Measurements from ENCODE around the gene TNFAIP1.
A peak's percentile ranks its signal among the peaks of the same experiment; 100 is the strongest.

The TNFAIP1 gene

DNA sequence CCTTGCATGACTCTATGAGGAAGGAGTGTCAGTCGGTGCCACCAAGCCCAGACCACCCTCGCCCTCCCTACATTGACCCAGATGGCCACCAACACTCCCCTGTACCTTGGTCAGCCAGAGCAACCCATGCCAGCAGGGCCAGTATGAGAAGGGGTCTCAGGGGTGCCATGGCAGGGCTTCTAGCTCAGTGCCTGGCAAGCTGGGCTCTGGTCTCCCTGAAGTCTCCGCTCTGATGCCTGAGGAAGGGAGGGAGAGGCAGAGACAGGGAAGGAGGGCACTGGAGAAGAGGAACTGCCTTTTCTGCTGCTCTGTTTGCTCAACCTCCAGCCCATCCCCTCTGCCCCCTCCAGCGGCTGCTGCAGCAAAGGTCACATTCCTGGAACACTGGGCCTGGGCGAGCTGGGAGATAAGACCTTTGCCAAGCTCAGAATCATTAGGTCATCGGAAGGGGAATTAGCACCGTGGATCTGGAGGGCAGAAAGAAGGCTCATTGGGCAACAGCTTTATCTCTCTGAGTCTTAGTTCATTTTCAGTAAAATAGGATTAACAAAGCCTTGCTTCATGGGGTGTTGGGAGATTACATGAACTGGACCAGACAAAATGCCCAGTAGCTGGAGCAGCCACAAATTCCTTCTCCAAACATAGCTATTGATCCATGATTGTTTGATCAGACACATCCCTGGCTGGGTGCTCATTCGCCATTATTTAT is 34.6 kb downstream of the TNFAIP1 start, which contains the start of gene VTN:
Gene VTN, minus strand, starts transcription at position 273 of the 709 bp plus-strand sequence. Its CDS starts 104 bp downstream, at position 169.
- H3K27me3 ChIP-seq (ENCODE audit: low read depth, low read length), result no peaks in the 10 kb centered on the region
- peaks cover 16% of the 10 kb centered on the region for H3K4me1 ChIP-seq (ENCODE audit: low read length)
- peak within 1 kb of the TSS; percentile 97 for H3K4me3 ChIP-seq (ENCODE audit: low read length)
- TF ChIP-seq EZH2phosphoT487 (IDR thresholded peaks at IDR 0.05; ENCODE audit: low read depth), result no peak
- TF ChIP-seq, protein P1, sequence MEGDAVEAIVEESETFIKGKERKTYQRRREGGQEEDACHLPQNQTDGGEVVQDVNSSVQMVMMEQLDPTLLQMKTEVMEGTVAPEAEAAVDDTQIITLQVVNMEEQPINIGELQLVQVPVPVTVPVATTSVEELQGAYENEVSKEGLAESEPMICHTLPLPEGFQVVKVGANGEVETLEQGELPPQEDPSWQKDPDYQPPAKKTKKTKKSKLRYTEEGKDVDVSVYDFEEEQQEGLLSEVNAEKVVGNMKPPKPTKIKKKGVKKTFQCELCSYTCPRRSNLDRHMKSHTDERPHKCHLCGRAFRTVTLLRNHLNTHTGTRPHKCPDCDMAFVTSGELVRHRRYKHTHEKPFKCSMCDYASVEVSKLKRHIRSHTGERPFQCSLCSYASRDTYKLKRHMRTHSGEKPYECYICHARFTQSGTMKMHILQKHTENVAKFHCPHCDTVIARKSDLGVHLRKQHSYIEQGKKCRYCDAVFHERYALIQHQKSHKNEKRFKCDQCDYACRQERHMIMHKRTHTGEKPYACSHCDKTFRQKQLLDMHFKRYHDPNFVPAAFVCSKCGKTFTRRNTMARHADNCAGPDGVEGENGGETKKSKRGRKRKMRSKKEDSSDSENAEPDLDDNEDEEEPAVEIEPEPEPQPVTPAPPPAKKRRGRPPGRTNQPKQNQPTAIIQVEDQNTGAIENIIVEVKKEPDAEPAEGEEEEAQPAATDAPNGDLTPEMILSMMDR (IDR thresholded peaks at IDR 0.05; ENCODE audit: low read depth, low read length), result no peak
- H3K79me2 ChIP-seq (ENCODE audit: low read length), result peaks cover 31% of the 10 kb centered on the region
- peaks cover 12% of the 10 kb centered on the region; the same call in 1 of the 2 replicates for H4K20me1 ChIP-seq (ENCODE audit: insufficient read depth, low read length)
- H3K4me2 ChIP-seq (ENCODE audit: low read length), result peak within 1 kb of the TSS; percentile 72
- peak within 1 kb of the TSS; percentile 51 for H3K9ac ChIP-seq (ENCODE audit: low read length)
- H3K36me3 ChIP-seq (replicated peaks; ENCODE audit: low read depth, low read length), result no peaks in the 10 kb centered on the region
- H3K9me3 ChIP-seq (ENCODE audit: insufficient read depth, low read length), result no peaks in the 10 kb centered on the region
- H2AFZ ChIP-seq (ENCODE audit: low read depth, low read length), result peak within 1 kb of the TSS; percentile 48; the same call in 1 of the 2 replicates
- peak within 1 kb of the TSS; percentile 36 for H3K27ac ChIP-seq (ENCODE audit: low read length)

DNA sequence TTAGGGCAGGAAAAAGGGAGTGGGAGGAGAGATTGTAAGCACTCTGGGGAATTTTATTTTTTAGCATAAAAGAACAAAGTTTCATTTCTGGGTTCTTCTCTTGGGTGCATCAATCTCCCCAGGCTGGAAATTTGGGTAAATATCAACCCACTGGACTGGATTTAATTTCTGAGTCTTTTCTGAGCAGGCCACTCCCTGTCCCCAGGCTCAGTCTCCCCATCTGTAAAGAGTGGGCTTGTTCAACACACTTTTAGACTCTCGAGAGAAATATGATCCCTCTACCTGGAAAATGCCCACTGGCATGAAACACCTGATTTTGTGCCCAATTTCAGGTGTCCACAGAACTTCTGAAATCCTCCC is 35.2 kb downstream of the TNFAIP1 start:
- Histone ChIP-seq H3K4me1 (ENCODE audit: low read length) (peaks cover 16% of the 10 kb centered on the region), H4K20me1 (ENCODE audit: insufficient read depth, low read length) (peaks cover 12% of the 10 kb centered on the region; the same call in 1 of the 2 replicates), H3K79me2 (ENCODE audit: low read length) (peaks cover 31% of the 10 kb centered on the region), H3K4me3 (ENCODE audit: low read length) (peak overlapping the region; percentile 97), H3K4me2 (ENCODE audit: low read length) (peak overlapping the region; percentile 72), H3K9me3 (ENCODE audit: insufficient read depth, low read length) (no peaks in the 10 kb centered on the region), H3K27me3 (ENCODE audit: low read depth, low read length) (no peaks in the 10 kb centered on the region), H3K9ac (ENCODE audit: low read length) (peak overlapping the region; percentile 51), H2AFZ (ENCODE audit: low read depth, low read length) (peak overlapping the region; percentile 48; the same call in 1 of the 2 replicates), H3K27ac (ENCODE audit: low read length) (peak overlapping the region; percentile 36), H3K36me3 (replicated peaks; ENCODE audit: low read depth, low read length) (no peaks in the 10 kb centered on the region)
- no peak for TF ChIP-seq EZH2phosphoT487 (IDR thresholded peaks at IDR 0.05; ENCODE audit: low read depth)
- TF ChIP-seq, protein P1 (IDR thresholded peaks at IDR 0.05; ENCODE audit: low read depth, low read length), result no peak

DNA sequence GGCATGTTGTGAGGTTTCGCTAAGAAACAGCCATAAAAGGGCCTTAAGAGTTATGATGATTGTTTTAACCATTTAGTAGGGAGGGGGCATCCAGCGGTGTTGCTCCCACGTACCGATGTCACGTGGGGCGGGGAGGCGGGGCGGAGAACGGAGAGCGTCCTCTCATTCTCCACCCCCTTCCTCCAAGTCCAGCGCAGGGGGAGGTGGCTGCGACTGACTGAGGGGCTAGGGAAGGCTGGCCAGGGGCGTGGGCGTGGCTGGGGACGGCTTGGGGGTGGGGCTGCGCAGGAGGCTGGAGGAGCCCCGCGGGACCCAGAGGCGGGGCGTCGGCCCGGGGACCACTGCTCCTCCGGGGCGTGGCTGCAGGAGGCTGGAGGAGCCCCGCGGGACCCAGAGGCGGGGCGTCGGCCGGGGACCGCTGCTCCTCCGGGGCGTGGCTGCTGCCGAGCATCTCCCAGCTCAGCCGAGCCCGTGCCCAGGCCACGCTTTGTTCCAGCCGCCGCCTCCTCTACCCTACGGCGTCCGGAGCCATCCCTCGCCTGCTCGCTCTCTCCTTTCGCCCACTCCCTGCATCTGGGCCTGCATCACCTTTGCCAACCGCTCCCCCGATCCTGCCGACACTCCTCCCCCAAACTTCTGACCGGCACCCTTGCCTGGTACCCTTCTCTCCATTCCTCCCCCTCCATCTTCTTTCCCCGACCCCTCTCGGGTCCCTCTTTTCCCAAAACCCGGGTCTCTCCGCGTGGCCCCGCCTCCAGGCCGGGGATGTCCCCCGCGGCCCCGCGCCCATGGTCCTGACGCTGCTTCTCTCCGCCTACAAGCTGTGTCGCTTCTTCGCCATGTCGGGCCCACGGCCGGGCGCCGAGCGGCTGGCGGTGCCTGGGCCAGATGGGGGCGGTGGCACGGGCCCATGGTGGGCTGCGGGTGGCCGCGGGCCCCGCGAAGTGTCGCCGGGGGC is 36.0 kb downstream of the TNFAIP1 start, which contains the start of gene SARM1:
Gene SARM1, plus strand, starts transcription at position 450 of the 958 bp plus-strand sequence. Its CDS starts 339 bp downstream, at position 789.
- Histone ChIP-seq H4K20me1 (ENCODE audit: insufficient read depth, low read length) (peaks cover 12% of the 10 kb centered on the region; the same call in 1 of the 2 replicates), H3K27ac (ENCODE audit: low read length) (peak within 1 kb of the TSS; percentile 59), H2AFZ (ENCODE audit: low read depth, low read length) (peak within 1 kb of the TSS; percentile 76; the same call in 1 of the 2 replicates), H3K9ac (ENCODE audit: low read length) (peak within 1 kb of the TSS; percentile 85), H3K9me3 (ENCODE audit: insufficient read depth, low read length) (no peaks in the 10 kb centered on the region), H3K4me2 (ENCODE audit: low read length) (peak within 1 kb of the TSS; percentile 93), H3K79me2 (ENCODE audit: low read length) (peaks cover 34% of the 10 kb centered on the region), H3K36me3 (replicated peaks; ENCODE audit: low read depth, low read length) (no peaks in the 10 kb centered on the region), H3K4me1 (ENCODE audit: low read length) (peaks cover 16% of the 10 kb centered on the region), H3K27me3 (ENCODE audit: low read depth, low read length) (no peaks in the 10 kb centered on the region), H3K4me3 (ENCODE audit: low read length) (peak within 1 kb of the TSS; percentile 97)
- TF ChIP-seq EZH2phosphoT487 (IDR thresholded peaks at IDR 0.05; ENCODE audit: low read depth), result no peak
- TF ChIP-seq, protein P1 (IDR thresholded peaks at IDR 0.05; ENCODE audit: low read depth, low read length), result no peak

All from OCI-LY3 (cell line).